ENCODE measurements around the gene MCUB. TPM values are rescaled to one million over a fixed set of nuclear protein-coding genes. Genes with fewer than 3 reads are reported as not detected.

MCUB gene
- polyA plus RNA-seq, 2 of the 4 experiments (the other 2 are of a cell fraction): 14.6 to 21.9 TPM

DNA sequence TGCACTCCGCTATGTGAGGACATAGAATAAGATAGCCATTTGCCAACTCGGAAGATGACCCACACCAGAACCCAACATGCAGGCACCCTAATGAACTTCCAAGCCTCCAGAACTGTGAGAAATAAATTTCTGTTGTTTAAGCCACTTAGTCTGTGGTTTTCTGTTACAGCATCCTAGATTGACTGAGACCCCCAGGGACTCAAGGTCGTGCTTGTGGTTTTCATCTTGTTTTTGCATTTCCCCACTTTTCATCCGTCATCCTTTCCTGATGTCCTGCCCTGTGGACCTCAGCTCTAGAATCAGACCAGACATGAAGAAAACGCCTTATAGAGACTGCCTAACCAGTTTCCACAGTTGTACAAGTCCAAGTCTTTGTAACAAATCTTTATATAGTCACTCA is 54.4 kb downstream of the MCUB start:
- FAIRE-seq (no peak), DNase-seq (ENCODE audit: low read depth in 1 of 2, low spot score in 1 of 2) (no peak), ATAC-seq (no peak)
- TF ChIP-seq, protein P1, sequence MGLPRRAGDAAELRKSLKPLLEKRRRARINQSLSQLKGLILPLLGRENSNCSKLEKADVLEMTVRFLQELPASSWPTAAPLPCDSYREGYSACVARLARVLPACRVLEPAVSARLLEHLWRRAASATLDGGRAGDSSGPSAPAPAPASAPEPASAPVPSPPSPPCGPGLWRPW (IDR thresholded peaks at IDR 0.05): no peak
- TF ChIP-seq, protein P2, sequence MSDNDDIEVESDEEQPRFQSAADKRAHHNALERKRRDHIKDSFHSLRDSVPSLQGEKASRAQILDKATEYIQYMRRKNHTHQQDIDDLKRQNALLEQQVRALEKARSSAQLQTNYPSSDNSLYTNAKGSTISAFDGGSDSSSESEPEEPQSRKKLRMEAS (IDR thresholded peaks at IDR 0.05): no peak
- TF ChIP-seq RCOR1 (IDR thresholded peaks at IDR 0.05; ENCODE audit: low read depth, low read length): no peak
- TF ChIP-seq HDAC2 (IDR thresholded peaks at IDR 0.05): no peak
- TF ChIP-seq MAFK (IDR thresholded peaks at IDR 0.05; ENCODE audit: partially characterized antibody): no peak
- TF ChIP-seq ZNF302 (CRISPR knock-in tag; IDR thresholded peaks at IDR 0.05): no peak
- no peak for TF ChIP-seq SREBF2 (IDR thresholded peaks at IDR 0.05)
- no peak for TF ChIP-seq SMC3 (IDR thresholded peaks at IDR 0.05)
- no peak for TF ChIP-seq TP53 (CRISPR knock-in tag; IDR thresholded peaks at IDR 0.05)
- no peak for TF ChIP-seq FOSL2 (IDR thresholded peaks at IDR 0.05)
- TF ChIP-seq FOSL2 (CRISPR knock-in tag; IDR thresholded peaks at IDR 0.05): no peak
- no peak overlapping the region for H3K4me2 ChIP-seq
- H3K4me3 ChIP-seq: no peak overlapping the region
- no peak overlapping the region for H3K27ac ChIP-seq
- no peaks in the 10 kb centered on the region for H3K9me3 ChIP-seq
- WGBS (ENCODE audit: missing lambda C conversion rate): 76% methylated on average over 5 of the region's 5 CpGs
- ChIA-PET POLR2A (no interaction called here), CTCF (no interaction called here)
- no peaks in the 10 kb centered on the region for H3K4me1 ChIP-seq

DNA sequence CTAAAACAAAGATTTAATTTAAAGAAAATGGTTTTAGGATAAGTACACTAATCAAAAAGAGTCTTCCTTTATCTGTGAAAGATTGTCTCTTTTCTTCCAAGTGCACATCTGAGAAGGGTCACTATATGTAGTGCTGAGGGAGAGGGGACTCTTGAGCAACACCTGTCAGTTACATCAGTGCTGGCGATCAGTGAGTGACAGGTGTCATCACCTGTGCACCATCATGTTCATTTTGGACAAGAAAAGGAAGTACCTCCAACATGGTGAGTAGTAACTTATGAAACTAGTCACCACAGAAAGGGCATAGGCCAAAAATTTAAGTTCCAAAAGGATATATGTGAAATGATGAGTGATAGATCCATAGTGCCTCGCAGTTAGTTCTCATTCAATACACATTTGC is 55.7 kb downstream of the MCUB start:
- ChIA-PET POLR2A (no interaction called here), CTCF (interaction anchor here (1.1 kb wide), 1 partner anchor 21 kb away, joined by 3 read pairs; no protein-coding TSS in a partner anchor)
- TF ChIP-seq ZFP36 (IDR thresholded peaks at IDR 0.05; ENCODE audit: borderline replicate concordance, partially characterized antibody): no peak
- TF ChIP-seq RFX5 (IDR thresholded peaks at IDR 0.05): no peak
- TF ChIP-seq, protein P3, sequence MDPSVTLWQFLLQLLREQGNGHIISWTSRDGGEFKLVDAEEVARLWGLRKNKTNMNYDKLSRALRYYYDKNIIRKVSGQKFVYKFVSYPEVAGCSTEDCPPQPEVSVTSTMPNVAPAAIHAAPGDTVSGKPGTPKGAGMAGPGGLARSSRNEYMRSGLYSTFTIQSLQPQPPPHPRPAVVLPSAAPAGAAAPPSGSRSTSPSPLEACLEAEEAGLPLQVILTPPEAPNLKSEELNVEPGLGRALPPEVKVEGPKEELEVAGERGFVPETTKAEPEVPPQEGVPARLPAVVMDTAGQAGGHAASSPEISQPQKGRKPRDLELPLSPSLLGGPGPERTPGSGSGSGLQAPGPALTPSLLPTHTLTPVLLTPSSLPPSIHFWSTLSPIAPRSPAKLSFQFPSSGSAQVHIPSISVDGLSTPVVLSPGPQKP (IDR thresholded peaks at IDR 0.05; ENCODE audit: low read depth, low read length): no peak
- TF ChIP-seq NFE2L2 (conservative IDR thresholded peaks at IDR 0.05; ENCODE audit: low read length): no peak
- no peak for TF ChIP-seq MAZ (IDR thresholded peaks at IDR 0.05; ENCODE audit: borderline replicate concordance, low read depth, low read length)
- no peak for TF ChIP-seq KDM5A (IDR thresholded peaks at IDR 0.05)
- TF ChIP-seq, protein P2 (IDR thresholded peaks at IDR 0.05): no peak
- no peak for TF ChIP-seq TP53 (CRISPR knock-in tag; IDR thresholded peaks at IDR 0.05)
- no peak for TF ChIP-seq PHF8 (IDR thresholded peaks at IDR 0.05; ENCODE audit: borderline replicate concordance, low read depth)
- no peak for TF ChIP-seq RARB (CRISPR knock-in tag; IDR thresholded peaks at IDR 0.05)
- TF ChIP-seq SREBF2 (IDR thresholded peaks at IDR 0.05): no peak
- no peak for TF ChIP-seq FOSB (CRISPR knock-in tag; IDR thresholded peaks at IDR 0.05)
- FAIRE-seq (no peak), ATAC-seq (no peak), DNase-seq (ENCODE audit: low read depth in 1 of 2, low spot score in 1 of 2) (no peak)
- no peak overlapping the region for H3K4me3 ChIP-seq
- H3K4me2 ChIP-seq: no peak overlapping the region
- WGBS (ENCODE audit: missing lambda C conversion rate): 80% methylated on average over 2 of the region's 2 CpGs
- no peaks in the 10 kb centered on the region for H3K9me3 ChIP-seq
- H3K27ac ChIP-seq: no peak overlapping the region
- no peaks in the 10 kb centered on the region for H3K4me1 ChIP-seq

DNA sequence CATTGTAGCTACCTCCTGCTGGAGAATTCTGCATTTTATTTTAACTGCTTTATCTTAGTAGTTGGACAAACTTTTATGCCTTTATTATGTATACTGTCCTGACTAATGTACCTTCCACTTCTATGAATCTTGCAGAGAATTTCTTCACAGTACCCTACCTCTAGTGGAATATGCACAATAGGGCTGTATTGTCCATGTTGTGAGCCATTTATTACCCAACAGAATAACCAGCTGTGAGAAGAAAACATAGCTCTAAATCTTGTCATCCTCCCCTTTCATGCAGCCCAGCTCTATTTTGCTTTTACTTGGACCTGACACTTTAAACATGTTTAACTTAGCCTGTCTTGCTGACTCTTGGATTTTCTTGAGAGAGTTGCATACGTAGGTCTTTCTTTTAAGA is 56.2 kb downstream of the MCUB start:
- ATAC-seq (no peak), DNase-seq (ENCODE audit: low read depth in 1 of 2, low spot score in 1 of 2) (no peak), FAIRE-seq (no peak)
- TF ChIP-seq, protein P4, sequence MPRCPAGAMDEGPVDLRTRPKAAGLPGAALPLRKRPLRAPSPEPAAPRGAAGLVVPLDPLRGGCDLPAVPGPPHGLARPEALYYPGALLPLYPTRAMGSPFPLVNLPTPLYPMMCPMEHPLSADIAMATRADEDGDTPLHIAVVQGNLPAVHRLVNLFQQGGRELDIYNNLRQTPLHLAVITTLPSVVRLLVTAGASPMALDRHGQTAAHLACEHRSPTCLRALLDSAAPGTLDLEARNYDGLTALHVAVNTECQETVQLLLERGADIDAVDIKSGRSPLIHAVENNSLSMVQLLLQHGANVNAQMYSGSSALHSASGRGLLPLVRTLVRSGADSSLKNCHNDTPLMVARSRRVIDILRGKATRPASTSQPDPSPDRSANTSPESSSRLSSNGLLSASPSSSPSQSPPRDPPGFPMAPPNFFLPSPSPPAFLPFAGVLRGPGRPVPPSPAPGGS (IDR thresholded peaks at IDR 0.05): no peak
- TF ChIP-seq MYC (IDR thresholded peaks at IDR 0.05; ENCODE audit: borderline replicate concordance, low read length) (no peak), POLR2A (IDR thresholded peaks at IDR 0.05; ENCODE audit: low read length) (no peak), MAZ (IDR thresholded peaks at IDR 0.05; ENCODE audit: borderline replicate concordance, low read depth, low read length) (no peak), FOSB (CRISPR knock-in tag; IDR thresholded peaks at IDR 0.05) (no peak), HOXB13 (CRISPR knock-in tag; IDR thresholded peaks at IDR 0.05; ENCODE audit: low read depth) (no peak), RCOR1 (IDR thresholded peaks at IDR 0.05; ENCODE audit: low read depth, low read length) (no peak), ZFP36 (IDR thresholded peaks at IDR 0.05; ENCODE audit: borderline replicate concordance, partially characterized antibody) (no peak), GATA3 (IDR thresholded peaks at IDR 0.05; ENCODE audit: borderline replicate concordance) (no peak), RFX5 (IDR thresholded peaks at IDR 0.05) (no peak), EHMT2 (IDR thresholded peaks at IDR 0.05; ENCODE audit: low read depth) (no peak), FOXS1 (CRISPR knock-in tag; IDR thresholded peaks at IDR 0.05) (no peak)
- TF ChIP-seq, protein P2 (IDR thresholded peaks at IDR 0.05): no peak
- TF ChIP-seq, protein P5, sequence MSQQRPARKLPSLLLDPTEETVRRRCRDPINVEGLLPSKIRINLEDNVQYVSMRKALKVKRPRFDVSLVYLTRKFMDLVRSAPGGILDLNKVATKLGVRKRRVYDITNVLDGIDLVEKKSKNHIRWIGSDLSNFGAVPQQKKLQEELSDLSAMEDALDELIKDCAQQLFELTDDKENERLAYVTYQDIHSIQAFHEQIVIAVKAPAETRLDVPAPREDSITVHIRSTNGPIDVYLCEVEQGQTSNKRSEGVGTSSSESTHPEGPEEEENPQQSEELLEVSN (IDR thresholded peaks at IDR 0.05; ENCODE audit: borderline replicate concordance, low read depth): no peak
- TF ChIP-seq, protein P6, sequence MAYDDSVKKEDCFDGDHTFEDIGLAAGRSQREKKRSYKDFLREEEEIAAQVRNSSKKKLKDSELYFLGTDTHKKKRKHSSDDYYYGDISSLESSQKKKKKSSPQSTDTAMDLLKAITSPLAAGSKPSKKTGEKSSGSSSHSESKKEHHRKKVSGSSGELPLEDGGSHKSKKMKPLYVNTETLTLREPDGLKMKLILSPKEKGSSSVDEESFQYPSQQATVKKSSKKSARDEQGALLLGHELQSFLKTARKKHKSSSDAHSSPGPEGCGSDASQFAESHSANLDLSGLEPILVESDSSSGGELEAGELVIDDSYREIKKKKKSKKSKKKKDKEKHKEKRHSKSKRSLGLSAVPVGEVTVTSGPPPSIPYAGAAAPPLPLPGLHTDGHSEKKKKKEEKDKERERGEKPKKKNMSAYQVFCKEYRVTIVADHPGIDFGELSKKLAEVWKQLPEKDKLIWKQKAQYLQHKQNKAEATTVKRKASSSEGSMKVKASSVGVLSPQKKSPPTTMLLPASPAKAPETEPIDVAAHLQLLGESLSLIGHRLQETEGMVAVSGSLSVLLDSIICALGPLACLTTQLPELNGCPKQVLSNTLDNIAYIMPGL (CRISPR knock-in tag; IDR thresholded peaks at IDR 0.05; ENCODE audit: borderline replicate concordance): no peak
- CTCF ChIA-PET: interaction anchor here (0.5 to 1.1 kb wide), 2 partner anchors 21 to 89 kb away, joined by 3 read pairs; no protein-coding TSS in a partner anchor
- 94% methylated on average over 1 of the region's 1 CpG for WGBS (ENCODE audit: missing lambda C conversion rate)
- H3K4me1 ChIP-seq: no peaks in the 10 kb centered on the region
- H3K4me3 ChIP-seq: no peak overlapping the region
- no peak overlapping the region for H3K4me2 ChIP-seq
- POLR2A ChIA-PET: no interaction called here
- H3K27ac ChIP-seq: no peak overlapping the region
- H3K9me3 ChIP-seq: no peaks in the 10 kb centered on the region

Measured in A549 (cell line).